CD4-positive, alpha-beta T cell (primary cell): ENCODE results near the gene NCAM2. TPM values are rescaled to one million over a fixed set of nuclear protein-coding genes. Genes with fewer than 3 reads are reported as not detected.

Experiments used
- ATAC-seq: fragments of 200-7000 bp; cut with Tn5 transposase; one replicate; pipeline ENCODE4 v1.10.0; 2022; ENCODE audit warnings: mild to moderate bottlenecking; ENCODE audit not compliant: poor library complexity
- CTCF ChIA-PET: fragments of 350-600 bp; sonication (Branson Sonifier 250); formaldehyde crosslinking; loops from one replicate; lab custom pipeline; 2021; ENCODE audit warnings: antibody characterized with exemption, inconsistent platforms; lab: Charles Lee
- POLR2A ChIA-PET: fragments of 350-600 bp; sonication (Branson Sonifier 250); formaldehyde crosslinking; loops from one replicate; lab custom pipeline; 2021; ENCODE audit warnings: antibody characterized with exemption, inconsistent platforms; lab: Charles Lee
- DNase-seq, 14 experiments: peaks; one replicate each; pipeline ENCODE4 v3.0.0-alpha.2; 2013 to 2020; ENCODE audit warnings: mixed read lengths in 2 of 14
- H3K27ac ChIP-seq, 2 donors: one replicate each; pipeline versions ENCODE4 v1.5.1 to v1.7.0; 2013; ENCODE audit warnings: low read length in 2 of 2, low read depth in 1 of 2, mild to moderate bottlenecking in 1 of 2
- H3K27me3 ChIP-seq, 2 experiments: 1 replicate in 1 of 2; 2 replicates in 1 of 2; pipeline versions ENCODE4 v1.6.1 to v1.7.0; 2013; ENCODE audit warnings: low read length in 2 of 2, control low read depth in 1 of 2, mild to moderate bottlenecking in 1 of 2, moderate library complexity in 1 of 2; ENCODE audit not compliant: insufficient read depth in 2 of 2, control insufficient read depth in 1 of 2
- H3K36me3 ChIP-seq: one replicate; pipeline ENCODE4 v1.6.1; 2013; ENCODE audit warnings: low read length, control low read depth; ENCODE audit not compliant: insufficient read depth
- H3K4me1 ChIP-seq: one replicate; pipeline ENCODE4 v1.6.1; 2013; ENCODE audit warnings: low read length, control low read depth; ENCODE audit not compliant: insufficient read depth
- H3K4me3 ChIP-seq: one replicate; pipeline ENCODE4 v1.5.1; 2013; ENCODE audit warnings: mild to moderate bottlenecking, low read length, moderate library complexity
- H3K9me3 ChIP-seq, 2 experiments: 1 replicate in 1 of 2; 2 replicates in 1 of 2; pipeline versions ENCODE4 v1.6.1 to v1.7.0; 2013; ENCODE audit warnings: low read length in 2 of 2, mild to moderate bottlenecking in 2 of 2, control low read depth in 1 of 2, moderate library complexity in 1 of 2; ENCODE audit not compliant: control insufficient read depth in 1 of 2, insufficient read depth in 1 of 2
- H3K27ac Mint-ChIP-seq: one replicate; pipeline ENCODE4 v1.8.0; 2020; ENCODE audit warnings: mixed read lengths
- H3K27me3 Mint-ChIP-seq: one replicate; pipeline ENCODE4 v1.8.0; 2021; ENCODE audit warnings: mixed read lengths
- H3K36me3 Mint-ChIP-seq: one replicate; pipeline ENCODE4 v1.8.0; 2021; ENCODE audit warnings: low read depth, mixed read lengths
- H3K4me1 Mint-ChIP-seq: one replicate; pipeline ENCODE4 v1.8.0; 2021; ENCODE audit warnings: low read depth, mixed read lengths
- H3K4me3 Mint-ChIP-seq: one replicate; pipeline ENCODE4 v1.8.0; 2020; ENCODE audit warnings: mild to moderate bottlenecking, mixed read lengths
- H3K9me3 Mint-ChIP-seq: one replicate; pipeline ENCODE4 v1.8.0; 2020; ENCODE audit warnings: mixed read lengths
- CTCF ChIP-seq: fragments of 200-600 bp; IDR thresholded peaks from one replicate; pipeline ENCODE4 v1.8.0; 2022; ENCODE audit warnings: antibody characterized with exemption, mild to moderate bottlenecking
- intact Hi-C, 2 experiments: fragments of 100-400 bp; cut with DNase I in 1 of 2; cut with micrococcal nuclease in 1 of 2; formaldehyde crosslinking; loops; one replicate each; pipeline versions ENCODE4 v1.15.1 to v1.9.0; 2023 to 2025; cut with DNase I, micrococcal nuclease
- total RNA-seq, 174 experiments: library from RNA in 2 of 174; stranded (reverse) in 2 of 174; gene quantifications; one replicate each; pipeline ENCODE4 v1.2.3 and lab custom pipeline; 2021 to 2026

Gene NCAM2
- total RNA-seq, 2 experiments from 2014 or later: not detected

DNA sequence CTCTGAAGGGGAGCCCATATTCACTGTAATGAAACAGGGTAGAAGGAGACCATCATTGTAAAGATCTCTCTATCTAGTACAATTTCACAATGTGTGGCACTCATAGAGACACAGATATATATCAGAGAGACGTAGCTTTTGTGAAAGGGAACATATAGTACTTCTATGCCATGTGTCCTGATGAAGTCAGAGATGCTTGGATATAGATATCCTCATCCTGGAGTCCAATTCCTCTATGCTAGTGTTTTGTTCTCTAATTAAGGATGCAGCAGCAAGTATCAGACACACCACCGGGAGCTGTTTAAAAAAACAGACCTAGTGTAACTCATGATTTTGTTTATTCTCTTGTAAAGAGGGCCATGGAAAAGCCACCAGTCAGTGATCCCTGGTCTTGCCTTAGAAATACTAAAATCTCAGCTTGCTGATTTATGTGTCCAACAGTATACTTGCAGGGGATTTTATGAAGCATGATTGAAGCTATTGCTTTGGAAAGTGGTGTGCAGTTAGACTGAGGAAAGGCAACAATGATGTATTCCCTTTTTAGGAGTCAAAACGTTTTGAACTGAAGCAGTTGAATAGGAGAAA is 2.5 kb downstream of the NCAM2 start:
- H3K9me3 ChIP-seq: peaks cover 0 to 15% of the 10 kb centered on the region in 2 experiments
- H3K36me3 Mint-ChIP-seq: no peaks in the 10 kb centered on the region
- no peak overlapping the region for H3K4me3 ChIP-seq
- intact Hi-C loops: loop anchor here (5.0 to 10.0 kb wide), 2 partner anchors 924 to 1787 kb away; no protein-coding TSS in a partner anchor
- ATAC-seq (no peak), DNase-seq (no peak)
- H3K27ac ChIP-seq: no peak overlapping the region
- H3K27me3 Mint-ChIP-seq: peaks cover 35% of the 10 kb centered on the region
- peaks cover 13% of the 10 kb centered on the region for H3K4me1 Mint-ChIP-seq
- peaks cover 16% of the 10 kb centered on the region for H3K4me1 ChIP-seq
- POLR2A ChIA-PET: no interaction called here
- no peak for TF ChIP-seq CTCF
- no peak overlapping the region for H3K4me3 Mint-ChIP-seq
- H3K9me3 Mint-ChIP-seq: no peaks in the 10 kb centered on the region
- no peaks in the 10 kb centered on the region for H3K36me3 ChIP-seq
- CTCF ChIA-PET: no interaction called here
- no peak overlapping the region for H3K27ac Mint-ChIP-seq
- peaks cover 5 to 30% of the 10 kb centered on the region in 2 experiments for H3K27me3 ChIP-seq

DNA sequence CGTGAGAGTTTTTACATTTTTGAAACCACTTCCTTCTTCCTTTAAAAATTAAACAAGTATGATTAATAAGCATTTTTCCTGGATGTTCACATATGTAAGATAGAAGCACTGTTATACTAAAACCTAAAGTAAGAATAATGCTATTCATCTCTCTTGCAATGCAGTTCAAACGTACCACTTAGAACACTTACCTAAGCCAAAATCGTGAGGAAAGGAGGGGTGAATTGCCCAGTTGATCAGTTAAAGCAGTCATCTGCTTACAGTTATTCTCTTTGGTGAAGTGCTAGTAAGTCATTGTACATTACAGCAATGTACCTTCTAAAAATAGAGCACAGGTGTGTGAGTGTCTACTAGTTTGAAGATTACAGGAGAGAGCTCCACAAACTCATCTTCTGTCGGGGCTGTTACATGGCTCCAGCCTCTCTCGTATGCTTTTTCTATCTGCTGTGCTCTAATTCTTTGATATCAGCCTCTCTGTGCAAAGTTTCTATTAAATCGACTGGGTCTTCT is 3.4 kb downstream of the NCAM2 start:
- Histone ChIP-seq H3K27ac (no peak overlapping the region), H3K4me1 (peaks cover 16% of the 10 kb centered on the region), H3K36me3 (no peaks in the 10 kb centered on the region), H3K9me3 (peaks cover 0 to 14% of the 10 kb centered on the region in 2 experiments), H3K4me3 (no peak overlapping the region), H3K27me3 (peaks cover 3 to 30% of the 10 kb centered on the region in 2 experiments)
- TF ChIP-seq CTCF: no peak
- POLR2A ChIA-PET: no interaction called here
- intact Hi-C loops: loop anchor here (5.0 to 10.0 kb wide), 2 partner anchors 923 to 1786 kb away; no protein-coding TSS in a partner anchor
- H3K27ac Mint-ChIP-seq: no peak overlapping the region
- no peaks in the 10 kb centered on the region for H3K9me3 Mint-ChIP-seq
- H3K4me1 Mint-ChIP-seq: peaks cover 13% of the 10 kb centered on the region
- H3K27me3 Mint-ChIP-seq: peaks cover 29% of the 10 kb centered on the region
- H3K36me3 Mint-ChIP-seq: no peaks in the 10 kb centered on the region
- CTCF ChIA-PET: no interaction called here
- ATAC-seq (no peak), DNase-seq (no peak)
- H3K4me3 Mint-ChIP-seq: no peak overlapping the region

GRCh38 chr21:21002153-21002552 is 3.9 kb downstream of the NCAM2 start:
- intact Hi-C loops: loop anchor here (5.0 to 10.0 kb wide), 2 partner anchors 923 to 1785 kb away; no protein-coding TSS in a partner anchor

More at GRCh38 chr21:21002153-21002552, 3.9 kb downstream of the NCAM2 start:
- ChIA-PET CTCF (no interaction called here), POLR2A (no interaction called here)
- H3K27ac ChIP-seq: no peak overlapping the region
- no peak for TF ChIP-seq CTCF
- Mint-ChIP-seq H3K27ac (no peak overlapping the region), H3K36me3 (no peaks in the 10 kb centered on the region), H3K9me3 (no peaks in the 10 kb centered on the region), H3K4me3 (no peak overlapping the region), H3K4me1 (peaks cover 8% of the 10 kb centered on the region), H3K27me3 (peaks cover 24% of the 10 kb centered on the region)
- H3K9me3 ChIP-seq: peaks cover 0 to 9% of the 10 kb centered on the region in 2 experiments
- peaks cover 11% of the 10 kb centered on the region for H3K4me1 ChIP-seq
- DNase-seq (no peak), ATAC-seq (no peak)
- no peak overlapping the region for H3K4me3 ChIP-seq
- no peaks in the 10 kb centered on the region for H3K36me3 ChIP-seq
- H3K27me3 ChIP-seq: peaks cover 0 to 29% of the 10 kb centered on the region in 2 experiments
